AG08396 (cell line): ENCODE measurements around the gene UBE4A.

Source experiments
- DNase-seq: peaks from one replicate; pipeline ENCODE4 v3.0.0; 2012; ENCODE audit warnings: low spot score, mixed read lengths

Gene UBE4A

DNA sequence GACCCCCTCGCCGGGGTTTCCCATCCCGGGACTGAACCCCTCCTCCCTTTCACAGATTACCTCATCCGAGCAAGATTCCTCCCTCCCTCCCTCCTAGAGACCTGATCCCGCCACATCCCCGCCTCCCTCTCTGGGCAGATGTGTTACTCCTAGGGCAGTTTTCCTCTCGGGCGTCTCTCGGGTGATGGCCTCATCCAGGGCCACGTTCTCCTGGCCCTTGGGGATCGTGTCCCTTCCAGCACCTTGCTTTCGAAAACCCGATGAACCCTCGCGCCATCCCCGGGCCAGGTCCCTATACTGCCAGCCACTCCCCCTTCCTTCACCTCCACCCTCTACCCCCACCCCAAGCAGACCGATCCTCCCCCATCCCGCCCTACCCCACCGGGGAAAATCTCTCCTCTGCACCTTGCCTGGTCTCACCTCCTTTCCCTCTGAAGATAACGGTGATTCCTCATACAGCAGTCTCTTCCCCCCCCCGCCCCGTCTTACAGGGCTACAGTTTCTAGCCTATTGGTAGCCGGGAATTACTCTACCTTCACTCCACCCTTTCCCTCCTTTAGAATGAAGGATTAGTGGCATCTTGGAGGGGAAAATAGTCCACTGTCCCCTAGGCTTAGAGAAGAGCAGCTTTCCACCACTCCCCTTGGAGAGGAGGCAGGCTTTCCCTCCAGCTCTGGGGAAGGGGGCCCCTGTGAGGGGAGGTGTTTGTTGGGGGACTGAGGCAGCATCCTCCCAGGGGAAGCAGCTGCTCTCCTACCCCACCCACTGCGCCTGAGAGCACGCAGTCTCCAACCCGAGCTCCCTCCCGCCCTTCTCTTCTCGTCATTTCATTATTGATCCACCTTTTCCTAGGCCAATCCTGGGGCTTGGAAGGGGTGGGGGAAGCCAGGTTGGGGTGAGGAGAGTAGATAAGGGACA is 78.1 kb downstream of the UBE4A start:
- peak; percentile 55 for DNase-seq

DNA sequence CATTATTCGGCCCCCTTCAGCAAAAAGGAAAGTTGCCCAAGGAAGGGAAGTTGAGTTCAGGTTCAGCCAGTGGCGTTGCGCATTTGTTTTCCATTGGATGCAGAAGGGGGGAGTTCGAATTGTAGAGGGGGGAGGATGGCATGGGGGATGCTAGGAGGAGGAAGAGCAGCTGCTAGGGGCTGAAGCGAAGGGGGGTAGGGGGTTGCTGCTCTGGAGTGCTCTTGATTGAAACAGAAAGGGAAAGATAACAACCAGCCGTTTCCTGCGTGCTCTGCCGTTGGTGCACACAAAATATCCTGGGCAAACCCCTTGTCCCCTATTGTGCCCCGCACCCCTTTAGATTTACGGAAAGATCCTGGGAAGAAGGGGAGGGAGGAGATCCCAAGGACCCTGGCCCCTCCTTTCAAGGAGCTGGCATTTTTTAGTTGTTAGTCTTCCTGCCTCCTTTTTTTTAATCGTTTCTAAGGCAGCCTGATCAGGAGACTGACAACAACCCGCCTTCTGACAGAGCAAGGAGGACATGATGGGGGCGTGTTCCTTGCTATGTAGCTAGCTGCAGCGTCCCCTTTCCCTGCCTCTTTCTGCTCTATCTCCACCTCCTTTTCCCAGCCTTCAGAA is 79.0 kb downstream of the UBE4A start:
- DNase-seq = peak; percentile 75

GRCh38 chr11:118439646-118440045 is 80.2 kb downstream of the UBE4A start:
- no peak for DNase-seq

- DNase-seq = no peak
Measured at GRCh38 chr11:118441770-118442275, 82.4 kb downstream of the UBE4A start.

DNA sequence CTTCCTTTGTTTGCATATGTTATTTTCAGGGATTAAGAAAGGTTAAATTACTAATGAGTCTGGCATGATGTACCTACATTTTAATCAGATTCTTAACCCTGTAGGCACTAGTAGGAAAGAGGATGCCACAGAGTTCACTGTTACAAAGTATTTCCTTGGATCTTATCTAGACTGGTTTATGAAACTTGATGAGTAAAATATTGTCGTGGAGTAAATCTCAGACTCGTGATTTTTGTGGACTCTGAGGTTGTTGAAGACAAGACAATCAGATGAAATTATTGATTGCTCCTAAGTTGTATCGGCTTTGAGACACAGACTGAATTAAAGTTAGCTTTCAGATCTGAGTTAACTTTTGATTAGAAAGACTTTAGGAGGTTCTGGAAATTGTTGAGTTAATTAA is 82.9 kb downstream of the UBE4A start:
- no peak for DNase-seq

DNA sequence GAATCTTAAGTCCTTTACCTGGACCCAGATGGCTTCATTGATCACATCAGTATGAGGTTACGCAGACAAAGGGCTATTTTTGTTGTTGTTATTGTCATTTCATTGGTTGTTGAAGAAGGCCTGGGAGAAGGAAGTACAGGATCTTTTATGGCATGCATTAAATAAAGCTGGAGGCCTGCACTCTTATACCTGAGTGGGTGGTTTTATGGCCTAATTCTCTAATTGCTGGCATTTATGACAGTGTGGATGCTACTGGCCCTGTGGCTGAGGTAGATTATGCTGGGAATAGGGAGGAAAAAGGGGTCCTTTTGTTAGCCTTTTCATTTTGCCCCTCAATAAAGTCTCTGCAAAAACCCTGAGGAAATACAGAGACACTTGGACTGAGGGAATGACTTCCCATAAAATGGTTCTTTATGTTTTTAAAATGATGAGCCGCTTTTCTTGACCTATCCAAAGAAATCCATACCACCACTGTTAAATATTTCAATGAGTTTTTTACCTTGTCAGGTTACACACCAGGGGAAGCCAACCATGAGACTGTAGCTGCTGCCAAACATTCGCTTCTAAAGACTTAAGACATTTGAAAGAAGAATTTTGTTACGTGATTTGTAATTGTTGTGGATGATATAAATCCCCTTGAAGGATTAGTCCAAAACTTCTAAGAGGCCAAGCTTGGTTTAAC is 83.6 kb downstream of the UBE4A start:
- no peak for DNase-seq

- DNase-seq = no peak
Measured at GRCh38 chr11:118443590-118444218, 84.3 kb downstream of the UBE4A start.

GRCh38 chr11:118447423-118447822 is 88.0 kb downstream of the UBE4A start:
- no peak for DNase-seq

DNA sequence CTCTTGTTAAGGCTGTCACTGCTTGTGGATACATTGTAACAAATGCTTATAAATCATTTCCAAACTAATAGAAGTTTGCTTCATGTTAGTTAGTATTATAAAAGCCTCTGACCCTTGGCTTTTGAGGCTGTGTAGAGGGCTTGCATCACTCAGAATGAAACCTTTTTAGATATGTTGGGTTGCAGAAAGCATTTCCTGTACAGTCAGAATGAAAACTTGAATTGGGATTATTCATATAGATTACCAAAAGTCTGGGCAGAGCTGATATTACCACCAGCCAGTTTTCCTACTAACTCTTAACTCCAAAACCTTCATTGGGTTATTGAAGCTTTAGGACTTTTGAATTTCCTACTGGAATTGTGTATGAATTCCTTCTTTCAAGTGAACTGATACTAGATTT is 88.9 kb downstream of the UBE4A start:
- no peak for DNase-seq
